ENCODE results near the gene LYZ. TPM values are rescaled to one million over a fixed set of nuclear protein-coding genes. Genes with fewer than 3 reads are reported as not detected.

LYZ gene
- total and polyA plus RNA-seq, 2 donors (not counting 3 experiments of a cell fraction or from before 2014, with no cell fraction given) = not detected

DNA sequence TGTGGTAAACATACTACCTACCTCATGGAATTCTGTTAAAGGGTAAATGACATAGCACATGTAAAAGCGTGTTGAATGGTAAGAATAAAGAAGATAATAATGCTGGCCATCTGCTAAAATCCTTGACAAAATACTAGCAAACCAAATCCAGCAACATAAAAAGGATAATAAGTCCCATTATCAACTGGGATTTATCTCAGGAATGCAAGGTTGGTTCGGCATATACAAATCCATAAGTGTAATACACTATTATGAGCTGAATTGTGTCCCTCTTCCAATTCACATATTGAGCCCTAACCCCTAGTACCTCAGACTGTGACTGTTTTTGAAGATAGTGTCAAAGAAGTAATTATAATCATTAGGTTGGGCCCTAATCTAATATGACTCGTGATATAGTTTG is 48.8 kb downstream of the LYZ start:
- Histone ChIP-seq H3K79me2 (ENCODE audit: control insufficient read depth, insufficient read depth, low read length) (no peaks in the 10 kb centered on the region), H3K27me3 (ENCODE audit: control insufficient read depth in 2 of 2, insufficient read depth in 2 of 2, low read length in 2 of 2) (no peaks in the 10 kb centered on the region), H3K4me2 (ENCODE audit: insufficient read depth, low read length) (no peak overlapping the region), H3K9me1 (replicated peaks; ENCODE audit: control insufficient read depth, extremely low read depth, insufficient read depth, low read length) (no peaks in the 10 kb centered on the region), H3K9me3 (replicated peaks; ENCODE audit: control insufficient read depth, insufficient read depth, low read length) (peaks cover 2% of the 10 kb centered on the region), H3K4me1 (ENCODE audit: control insufficient read depth, extremely low read depth, insufficient read depth, low read length) (no peaks in the 10 kb centered on the region), H2AFZ (ENCODE audit: low read depth, low read length) (no peak overlapping the region), H4K20me1 (replicated peaks; ENCODE audit: control insufficient read depth, extremely low read depth, insufficient read depth, low read length) (no peaks in the 10 kb centered on the region), H3K27ac (ENCODE audit: insufficient read depth, low read depth, low read length) (no peak overlapping the region), H3K4me3 (replicated peaks in 1 of 3; ENCODE audit: insufficient read depth in 1 of 3, low read depth in 1 of 3, low read length in 3 of 3) (no peak overlapping the region), H3K36me3 (ENCODE audit: control insufficient read depth in 2 of 2, extremely low read depth in 1 of 2, insufficient read depth in 2 of 2, low read length in 2 of 2) (no peaks in the 10 kb centered on the region), H3K9ac (replicated peaks; ENCODE audit: extremely low read depth, insufficient read depth, low read length) (no peak overlapping the region)
- intact Hi-C loops (cut with micrococcal nuclease) = no loop called here
- BruUV-seq (replicated peaks) = no TSS peak
- ChIA-PET CTCF (no interaction called here), POLR2A (no interaction called here)
- DNase-seq (ENCODE audit: low read depth, low spot score) = no peak
- TF ChIP-seq GATA2 (IDR thresholded peaks at IDR 0.05; ENCODE audit: insufficient read depth, insufficient read length, low read depth, low read length) (no peak), FOS (IDR thresholded peaks at IDR 0.05; ENCODE audit: borderline replicate concordance, insufficient read depth, low read length) (no peak), POLR2A (IDR thresholded peaks at IDR 0.05; ENCODE audit: low read depth, low read length) (no peak), POLR2AphosphoS5 (IDR thresholded peaks at IDR 0.05; ENCODE audit: insufficient read depth, low read depth, low read length) (no peak), JUN (IDR thresholded peaks at IDR 0.05; ENCODE audit: borderline replicate concordance, insufficient read depth, insufficient read length, low read depth) (no peak), EZH2 (IDR thresholded peaks at IDR 0.05; ENCODE audit: borderline replicate concordance, low read depth, low read length, severe bottlenecking) (no peak), MYC (IDR thresholded peaks at IDR 0.05; ENCODE audit: low read depth, low read length) (no peak)
- TF ChIP-seq, protein P1, sequence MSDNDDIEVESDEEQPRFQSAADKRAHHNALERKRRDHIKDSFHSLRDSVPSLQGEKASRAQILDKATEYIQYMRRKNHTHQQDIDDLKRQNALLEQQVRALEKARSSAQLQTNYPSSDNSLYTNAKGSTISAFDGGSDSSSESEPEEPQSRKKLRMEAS (IDR thresholded peaks at IDR 0.05; ENCODE audit: insufficient read depth, insufficient read length) = no peak
- TF ChIP-seq, protein P2, sequence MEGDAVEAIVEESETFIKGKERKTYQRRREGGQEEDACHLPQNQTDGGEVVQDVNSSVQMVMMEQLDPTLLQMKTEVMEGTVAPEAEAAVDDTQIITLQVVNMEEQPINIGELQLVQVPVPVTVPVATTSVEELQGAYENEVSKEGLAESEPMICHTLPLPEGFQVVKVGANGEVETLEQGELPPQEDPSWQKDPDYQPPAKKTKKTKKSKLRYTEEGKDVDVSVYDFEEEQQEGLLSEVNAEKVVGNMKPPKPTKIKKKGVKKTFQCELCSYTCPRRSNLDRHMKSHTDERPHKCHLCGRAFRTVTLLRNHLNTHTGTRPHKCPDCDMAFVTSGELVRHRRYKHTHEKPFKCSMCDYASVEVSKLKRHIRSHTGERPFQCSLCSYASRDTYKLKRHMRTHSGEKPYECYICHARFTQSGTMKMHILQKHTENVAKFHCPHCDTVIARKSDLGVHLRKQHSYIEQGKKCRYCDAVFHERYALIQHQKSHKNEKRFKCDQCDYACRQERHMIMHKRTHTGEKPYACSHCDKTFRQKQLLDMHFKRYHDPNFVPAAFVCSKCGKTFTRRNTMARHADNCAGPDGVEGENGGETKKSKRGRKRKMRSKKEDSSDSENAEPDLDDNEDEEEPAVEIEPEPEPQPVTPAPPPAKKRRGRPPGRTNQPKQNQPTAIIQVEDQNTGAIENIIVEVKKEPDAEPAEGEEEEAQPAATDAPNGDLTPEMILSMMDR (IDR thresholded peaks at IDR 0.05; ENCODE audit: extremely low read depth in 1 of 2, insufficient read depth in 1 of 2, low read depth in 1 of 2, low read length in 2 of 2) = no peak
- FAIRE-seq = no peak
- dilution Hi-C loops (cut with MboI; ENCODE audit: extremely low pct_ligation_motif_present, low sequenced_read_pairs) = loop anchor here (25.0 kb wide), 1 partner anchor 190 kb away; the partner anchor contains the start of gene CCT2
